ENCODE results near the gene UNC13C. TPM values are rescaled to one million over a fixed set of nuclear protein-coding genes. Genes with fewer than 3 reads are reported as not detected.

The UNC13C gene
- total RNA-seq, 2 donors from 2014 or later, result 1.2 to 4.2 TPM

- no peak for ATAC-seq (ENCODE audit: insufficient number of reproducible peaks, low FRiP score, low read depth)
- H3K27me3 ChIP-seq (replicated peaks; ENCODE audit: insufficient read depth), result no peaks in the 10 kb centered on the region
Measured at GRCh38 chr15:54150255-54150654, 172.0 kb downstream of the UNC13C start.

DNA sequence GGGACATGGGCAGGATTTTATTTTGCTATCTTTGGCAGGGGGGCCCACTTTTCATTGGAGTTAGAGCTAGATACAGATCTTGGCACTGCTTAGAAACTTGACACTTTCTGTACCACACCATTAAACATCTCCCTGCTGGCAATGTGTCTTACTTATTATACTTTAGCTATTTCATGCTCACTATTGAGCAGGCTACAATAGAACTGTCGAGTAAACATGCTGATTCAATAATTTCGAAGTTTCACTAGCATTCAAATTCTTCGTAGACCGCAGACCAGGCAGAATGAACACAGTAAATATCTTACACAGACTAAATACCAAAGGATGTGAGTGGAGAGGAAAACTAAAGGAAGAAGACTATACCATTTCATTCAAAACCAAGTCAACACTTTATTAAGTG, 180.8 kb downstream of the UNC13C start:
- Histone ChIP-seq H3K27ac (no peak overlapping the region), H3K4me1 (ENCODE audit: control insufficient read depth in 1 of 2, low read depth in 2 of 2) (peaks cover 0 to 9% of the 10 kb centered on the region in 2 donors), H3K27me3 (replicated peaks; ENCODE audit: insufficient read depth) (no peaks in the 10 kb centered on the region), H3K9me3 (no peaks in the 10 kb centered on the region), H3K4me3 (no peak overlapping the region), H3K36me3 (no peaks in the 10 kb centered on the region)
- DNase-seq (ENCODE audit: low spot score), result no peak
- TF ChIP-seq, protein P1, sequence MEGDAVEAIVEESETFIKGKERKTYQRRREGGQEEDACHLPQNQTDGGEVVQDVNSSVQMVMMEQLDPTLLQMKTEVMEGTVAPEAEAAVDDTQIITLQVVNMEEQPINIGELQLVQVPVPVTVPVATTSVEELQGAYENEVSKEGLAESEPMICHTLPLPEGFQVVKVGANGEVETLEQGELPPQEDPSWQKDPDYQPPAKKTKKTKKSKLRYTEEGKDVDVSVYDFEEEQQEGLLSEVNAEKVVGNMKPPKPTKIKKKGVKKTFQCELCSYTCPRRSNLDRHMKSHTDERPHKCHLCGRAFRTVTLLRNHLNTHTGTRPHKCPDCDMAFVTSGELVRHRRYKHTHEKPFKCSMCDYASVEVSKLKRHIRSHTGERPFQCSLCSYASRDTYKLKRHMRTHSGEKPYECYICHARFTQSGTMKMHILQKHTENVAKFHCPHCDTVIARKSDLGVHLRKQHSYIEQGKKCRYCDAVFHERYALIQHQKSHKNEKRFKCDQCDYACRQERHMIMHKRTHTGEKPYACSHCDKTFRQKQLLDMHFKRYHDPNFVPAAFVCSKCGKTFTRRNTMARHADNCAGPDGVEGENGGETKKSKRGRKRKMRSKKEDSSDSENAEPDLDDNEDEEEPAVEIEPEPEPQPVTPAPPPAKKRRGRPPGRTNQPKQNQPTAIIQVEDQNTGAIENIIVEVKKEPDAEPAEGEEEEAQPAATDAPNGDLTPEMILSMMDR (IDR thresholded peaks at IDR 0.05), result no peak
- no peak for ATAC-seq (ENCODE audit: insufficient number of reproducible peaks, low FRiP score, low read depth)

More at GRCh38 chr15:54150255-54150654, 172.0 kb downstream of the UNC13C start:
- H3K4me3 ChIP-seq, result no peak overlapping the region
- no peaks in the 10 kb centered on the region for H3K4me1 ChIP-seq (ENCODE audit: control insufficient read depth in 1 of 2, low read depth in 2 of 2)
- DNase-seq (ENCODE audit: low spot score), result no peak
- no peak overlapping the region for H3K27ac ChIP-seq
- H3K9me3 ChIP-seq, result no peaks in the 10 kb centered on the region
- H3K36me3 ChIP-seq, result no peaks in the 10 kb centered on the region
- TF ChIP-seq, protein P1 (IDR thresholded peaks at IDR 0.05), result no peak

GRCh38 chr15:54187325-54187724, 209.1 kb downstream of the UNC13C start:
- DNase-seq (ENCODE audit: low spot score), result no peak
- H3K4me3 ChIP-seq, result no peak overlapping the region
- H3K27ac ChIP-seq, result no peak overlapping the region
- H3K36me3 ChIP-seq, result no peaks in the 10 kb centered on the region
- no peaks in the 10 kb centered on the region for H3K9me3 ChIP-seq
- ATAC-seq (ENCODE audit: insufficient number of reproducible peaks, low FRiP score, low read depth), result no peak
- no peaks in the 10 kb centered on the region for H3K27me3 ChIP-seq (replicated peaks; ENCODE audit: insufficient read depth)
- H3K4me1 ChIP-seq (ENCODE audit: control insufficient read depth in 1 of 2, low read depth in 2 of 2), result no peaks in the 10 kb centered on the region
- TF ChIP-seq, protein P1 (IDR thresholded peaks at IDR 0.05), result no peak

GRCh38 chr15:54197995-54198394, 219.8 kb downstream of the UNC13C start:
- H3K9me3 ChIP-seq, result peaks cover 7% of the 10 kb centered on the region
- DNase-seq (ENCODE audit: low spot score), result no peak
- TF ChIP-seq, protein P1 (IDR thresholded peaks at IDR 0.05), result no peak
- H3K36me3 ChIP-seq, result no peaks in the 10 kb centered on the region
- no peak overlapping the region for H3K27ac ChIP-seq
- H3K4me3 ChIP-seq, result no peak overlapping the region
- no peaks in the 10 kb centered on the region for H3K27me3 ChIP-seq (replicated peaks; ENCODE audit: insufficient read depth)
- no peak for ATAC-seq (ENCODE audit: insufficient number of reproducible peaks, low FRiP score, low read depth)
- H3K4me1 ChIP-seq (ENCODE audit: control insufficient read depth in 1 of 2, low read depth in 2 of 2), result no peaks in the 10 kb centered on the region

DNA sequence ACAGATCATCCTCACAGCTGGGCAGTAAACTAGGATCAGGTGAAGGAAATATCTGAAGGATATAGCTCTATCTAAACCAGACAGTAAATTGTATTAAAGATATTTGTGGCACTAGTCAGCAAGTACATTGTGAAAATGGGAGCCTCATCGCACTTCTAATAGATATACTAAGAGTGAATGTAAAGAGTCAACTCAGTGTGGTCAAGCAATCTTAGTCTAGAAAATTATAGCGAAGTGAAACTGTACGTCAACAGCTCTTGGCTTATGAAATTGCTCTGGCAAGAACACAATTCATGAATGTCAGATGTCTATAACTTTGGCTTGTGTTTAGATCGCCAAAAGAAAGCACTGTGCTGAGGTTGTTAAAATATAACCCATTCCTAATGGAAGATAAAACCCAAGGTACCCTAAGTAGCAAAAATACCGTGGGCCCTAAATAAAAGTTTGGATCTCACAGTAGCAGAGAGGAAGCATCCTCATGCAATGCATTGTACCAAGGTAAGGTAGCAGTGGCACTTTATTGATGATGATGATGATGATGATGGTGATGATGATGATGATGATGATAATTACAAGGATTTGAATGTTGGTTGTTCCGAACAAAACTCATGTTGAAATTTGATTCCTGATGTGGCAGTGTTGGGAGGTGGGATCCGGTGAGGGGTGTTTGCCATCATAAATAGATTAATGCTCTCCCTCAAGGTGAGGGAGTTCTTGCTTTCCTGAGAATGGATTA, 228.5 kb downstream of the UNC13C start:
- no peaks in the 10 kb centered on the region for H3K36me3 ChIP-seq
- H3K4me3 ChIP-seq, result no peak overlapping the region
- no peaks in the 10 kb centered on the region for H3K9me3 ChIP-seq
- no peak overlapping the region for H3K27ac ChIP-seq
- H3K4me1 ChIP-seq (ENCODE audit: control insufficient read depth in 1 of 2, low read depth in 2 of 2), result no peaks in the 10 kb centered on the region
- DNase-seq (ENCODE audit: low spot score) (no peak), ATAC-seq (ENCODE audit: insufficient number of reproducible peaks, low FRiP score, low read depth) (no peak)
- no peaks in the 10 kb centered on the region for H3K27me3 ChIP-seq (replicated peaks; ENCODE audit: insufficient read depth)
- TF ChIP-seq, protein P1 (IDR thresholded peaks at IDR 0.05), result no peak

Data from thoracic aorta (tissue), 2 donors.